Activated CD8-positive, alpha-beta memory T cell treated with anti-CD3 and anti-CD28 coated beads, Interleukin-2, amount 50 U/mL, for 48 hours (primary cell): ENCODE results near the gene SIRT5.

Source experiments
- DNase-seq: peaks from one replicate; pipeline ENCODE4 v3.0.0-alpha.2; 2020

SIRT5 gene

DNA sequence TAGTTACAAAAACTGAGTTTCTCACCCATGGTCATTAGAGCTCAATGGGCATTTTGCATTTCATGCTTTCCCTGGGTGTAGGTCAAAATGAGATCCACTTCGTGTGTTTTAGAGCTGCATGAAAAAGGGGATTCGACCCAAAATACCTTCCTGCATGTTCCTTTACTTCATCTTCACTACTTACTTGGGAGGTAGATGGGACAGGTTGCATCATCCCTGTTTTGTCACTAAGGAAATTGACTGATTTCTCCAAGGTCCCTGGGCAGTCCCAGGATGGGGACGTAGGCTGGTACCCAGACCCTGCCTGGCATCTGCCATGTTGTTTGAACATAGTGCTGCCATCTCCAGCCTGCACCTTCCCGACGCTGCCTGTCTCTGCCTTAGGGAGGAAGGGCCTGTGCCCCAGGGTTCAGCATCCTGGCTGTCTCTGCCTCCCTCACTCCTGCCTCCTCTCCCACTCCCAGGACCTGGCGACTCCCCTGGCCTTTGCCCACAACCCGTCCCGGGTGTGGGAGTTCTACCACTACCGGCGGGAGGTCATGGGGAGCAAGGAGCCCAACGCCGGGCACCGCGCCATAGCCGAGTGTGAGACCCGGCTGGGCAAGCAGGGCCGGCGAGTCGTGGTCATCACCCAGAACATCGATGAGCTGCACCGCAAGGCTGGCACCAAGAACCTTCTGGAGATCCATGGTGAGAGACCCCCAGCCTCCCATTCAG is 17.0 kb downstream of the SIRT5 start:
- DNase-seq, result no peak

DNA sequence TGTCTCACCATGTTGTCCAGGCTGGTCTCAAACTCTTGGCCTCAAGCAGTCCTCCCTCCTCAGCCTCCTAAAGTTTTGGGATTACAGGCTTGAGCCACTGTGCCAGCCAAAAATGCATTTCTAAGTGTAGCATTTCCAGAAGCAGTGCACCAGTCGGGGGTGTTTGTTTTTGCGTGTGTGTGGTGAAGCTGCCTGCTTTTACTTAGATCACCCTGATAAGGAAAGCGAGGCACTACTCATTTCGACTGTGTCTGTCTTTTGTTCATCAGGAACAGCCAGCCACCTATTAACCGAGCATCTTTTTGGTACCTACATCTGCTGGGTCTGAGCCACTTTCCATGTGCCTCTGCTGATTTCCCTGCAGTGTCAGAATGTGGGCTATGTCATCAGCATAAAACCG is 18.7 kb downstream of the SIRT5 start:
- no peak for DNase-seq

DNA sequence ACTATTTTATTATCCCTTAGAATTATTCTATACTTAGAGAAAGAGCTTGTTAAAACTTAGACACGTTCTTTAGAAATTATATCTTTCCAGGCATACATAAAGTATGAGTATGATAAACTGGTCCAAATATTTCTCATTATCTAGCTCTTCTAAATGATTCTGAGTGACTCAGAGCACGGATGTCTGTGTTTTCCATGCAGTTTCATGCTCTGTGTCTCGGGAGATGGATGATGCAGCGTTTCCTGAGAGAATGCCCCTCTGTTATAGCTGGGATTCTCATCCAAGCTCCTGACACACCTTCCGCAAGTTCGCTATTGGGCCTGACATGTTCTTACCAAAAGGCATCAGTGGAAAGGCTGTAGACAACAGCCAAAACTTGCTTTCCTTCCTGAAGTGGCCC is 19.3 kb downstream of the SIRT5 start:
- DNase-seq, result no peak

DNA sequence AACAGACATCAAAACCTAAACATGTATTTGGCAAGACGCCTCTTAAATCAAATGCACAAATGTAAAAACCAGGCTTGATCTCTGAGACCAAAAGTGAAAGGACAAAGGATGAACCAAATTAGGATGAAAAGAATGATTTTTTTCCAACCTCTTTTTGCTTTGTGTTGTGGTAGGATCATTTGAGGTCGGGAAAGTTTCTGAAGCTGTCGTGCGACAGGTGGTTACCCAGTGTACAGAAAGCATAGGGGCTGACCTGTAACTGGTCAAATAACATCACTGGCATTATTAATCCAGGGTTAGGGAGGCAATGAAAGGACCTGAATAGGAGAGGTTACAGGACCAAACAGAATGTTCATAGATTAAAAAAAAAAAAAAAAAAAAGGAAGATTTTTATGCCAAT is 22.7 kb downstream of the SIRT5 start:
- DNase-seq, result no peak

DNA sequence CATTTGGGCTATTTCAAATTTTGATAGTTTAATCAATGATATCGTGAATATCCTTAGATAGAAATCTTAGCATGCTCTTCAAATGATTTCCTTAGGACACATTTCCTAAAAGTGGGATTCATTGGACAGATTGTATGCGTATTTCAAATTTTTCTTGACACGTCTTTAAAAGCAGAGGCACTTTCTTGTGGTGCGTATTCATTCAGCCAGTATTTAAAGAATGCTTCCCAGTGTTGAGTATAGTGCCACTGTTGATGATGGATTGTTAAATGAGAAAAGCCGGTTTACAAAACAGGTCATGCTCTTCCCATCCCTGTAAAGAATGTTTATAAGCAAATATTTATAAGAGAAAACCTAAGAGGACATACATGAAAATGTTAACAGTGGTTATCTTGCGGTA is 25.6 kb downstream of the SIRT5 start:
- no peak for DNase-seq

DNA sequence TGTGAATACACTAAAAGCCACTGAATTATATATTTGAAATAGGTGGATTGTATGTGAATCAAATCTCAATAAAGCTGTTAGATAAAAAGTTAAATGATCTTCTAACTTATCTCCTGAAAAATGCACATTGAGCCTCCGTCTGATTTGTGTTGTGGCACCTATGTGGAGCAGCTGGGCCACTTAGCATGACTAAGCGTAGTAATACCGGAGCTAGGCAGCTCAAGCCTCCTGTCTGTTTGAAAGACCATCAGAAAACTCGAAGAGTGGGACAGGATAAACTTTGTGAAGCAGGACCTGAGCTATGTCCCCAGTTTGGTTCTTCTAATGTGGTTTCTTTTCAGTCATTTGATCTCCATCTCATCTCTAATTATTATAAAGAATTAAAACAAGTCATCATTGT is 29.7 kb downstream of the SIRT5 start:
- DNase-seq, result no peak

DNA sequence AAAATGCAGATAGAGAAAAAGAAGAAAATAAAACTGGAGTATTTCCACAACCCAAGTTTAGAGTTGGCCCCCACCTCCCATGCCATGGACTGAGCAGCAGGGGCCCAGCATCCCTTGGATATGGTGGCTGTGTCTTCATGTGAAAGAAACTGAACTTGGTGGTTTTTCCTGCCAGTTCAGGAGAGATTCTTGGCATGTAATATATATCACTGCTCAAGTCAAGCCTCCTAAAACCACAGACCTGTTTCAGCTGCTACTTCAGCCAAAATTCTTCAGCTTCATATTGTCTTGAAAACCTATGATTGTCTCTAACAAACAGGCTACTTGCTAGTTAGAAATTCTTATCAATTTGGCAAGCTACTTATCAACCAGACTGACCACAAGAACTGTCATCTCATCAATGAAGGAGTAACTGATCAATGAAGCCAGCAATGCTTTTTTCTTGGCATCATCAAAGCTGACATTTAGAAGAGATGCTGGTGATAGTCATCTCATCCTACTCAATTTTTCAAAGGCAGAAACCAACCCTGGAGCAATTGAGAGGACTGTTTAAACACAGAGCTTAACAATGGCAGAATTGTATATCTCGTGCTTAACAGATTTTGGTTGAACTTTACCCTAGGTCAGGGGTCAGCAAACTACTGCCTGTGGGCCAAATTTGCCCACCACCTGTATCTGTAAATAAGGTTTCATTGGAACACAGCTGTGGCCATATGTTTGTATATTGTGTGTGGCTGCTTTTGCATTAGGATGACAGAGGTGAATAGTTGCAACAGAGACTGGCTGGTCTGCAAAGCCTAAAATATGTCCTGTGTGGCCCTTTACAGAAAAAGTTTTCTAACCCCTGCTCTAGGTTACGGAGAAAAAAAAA is 30.4 kb downstream of the SIRT5 start:
- DNase-seq, result no peak

DNA sequence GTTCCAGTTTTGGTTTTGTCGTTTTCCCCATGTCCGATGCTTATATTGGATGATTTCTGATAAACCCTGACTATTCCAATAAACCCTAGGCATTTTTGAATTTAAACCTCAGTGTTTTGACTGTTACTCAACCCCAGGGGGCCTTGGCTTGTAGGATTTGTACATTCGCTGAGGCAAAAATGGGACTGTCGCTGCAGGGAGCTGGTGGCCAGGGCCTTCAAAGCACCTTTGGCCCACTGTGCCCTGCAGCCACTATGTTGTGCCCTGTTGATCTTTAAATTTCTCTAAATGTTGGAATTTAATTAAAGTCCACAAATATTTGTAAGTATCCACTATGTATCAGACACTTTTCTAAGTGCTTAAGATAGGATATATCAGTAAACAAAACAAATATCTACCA is 31.2 kb downstream of the SIRT5 start:
- DNase-seq, result no peak

DNA sequence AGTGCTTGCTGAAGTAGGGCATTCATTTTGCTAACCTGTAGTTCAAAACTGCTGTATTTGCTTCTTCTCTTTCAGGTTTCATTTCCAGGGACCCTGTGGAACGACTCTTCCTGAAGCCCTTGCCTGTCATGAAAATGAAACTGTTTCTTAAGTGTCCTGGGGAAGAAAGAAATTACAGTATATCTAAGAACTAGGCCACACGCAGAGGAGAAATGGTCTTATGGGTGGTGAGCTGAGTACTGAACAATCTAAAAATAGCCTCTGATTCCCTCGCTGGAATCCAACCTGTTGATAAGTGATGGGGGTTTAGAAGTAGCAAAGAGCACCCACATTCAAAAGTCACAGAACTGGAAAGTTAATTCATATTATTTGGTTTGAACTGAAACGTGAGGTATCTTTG is 37.3 kb downstream of the SIRT5 start:
- no peak for DNase-seq

DNA sequence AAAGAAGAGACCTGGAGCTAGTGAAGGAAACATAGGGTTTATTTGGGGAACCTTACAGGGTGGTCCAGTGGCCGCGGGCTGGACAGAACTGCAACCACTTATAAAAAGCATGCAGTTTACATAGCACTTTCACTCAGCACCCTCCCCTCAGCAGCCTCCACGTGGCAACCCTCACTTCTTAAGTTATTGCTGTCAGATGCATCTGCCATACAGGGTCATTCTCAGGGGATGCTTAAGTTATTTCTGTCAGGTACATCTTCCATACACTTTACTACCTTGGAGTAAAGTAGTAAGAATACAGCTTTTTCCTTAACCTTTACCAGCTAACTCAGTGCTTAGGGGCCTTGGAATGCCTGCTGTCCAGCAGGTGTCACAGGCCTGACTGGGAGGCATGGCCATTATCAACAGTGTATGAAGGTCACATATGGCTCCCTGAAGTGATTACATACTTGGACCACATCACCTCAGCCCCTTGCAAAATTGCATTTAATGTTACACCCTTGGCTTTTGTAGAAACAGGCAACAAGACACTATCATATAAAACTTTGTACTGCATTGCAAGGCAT is 38.7 kb downstream of the SIRT5 start:
- DNase-seq, result no peak

DNA sequence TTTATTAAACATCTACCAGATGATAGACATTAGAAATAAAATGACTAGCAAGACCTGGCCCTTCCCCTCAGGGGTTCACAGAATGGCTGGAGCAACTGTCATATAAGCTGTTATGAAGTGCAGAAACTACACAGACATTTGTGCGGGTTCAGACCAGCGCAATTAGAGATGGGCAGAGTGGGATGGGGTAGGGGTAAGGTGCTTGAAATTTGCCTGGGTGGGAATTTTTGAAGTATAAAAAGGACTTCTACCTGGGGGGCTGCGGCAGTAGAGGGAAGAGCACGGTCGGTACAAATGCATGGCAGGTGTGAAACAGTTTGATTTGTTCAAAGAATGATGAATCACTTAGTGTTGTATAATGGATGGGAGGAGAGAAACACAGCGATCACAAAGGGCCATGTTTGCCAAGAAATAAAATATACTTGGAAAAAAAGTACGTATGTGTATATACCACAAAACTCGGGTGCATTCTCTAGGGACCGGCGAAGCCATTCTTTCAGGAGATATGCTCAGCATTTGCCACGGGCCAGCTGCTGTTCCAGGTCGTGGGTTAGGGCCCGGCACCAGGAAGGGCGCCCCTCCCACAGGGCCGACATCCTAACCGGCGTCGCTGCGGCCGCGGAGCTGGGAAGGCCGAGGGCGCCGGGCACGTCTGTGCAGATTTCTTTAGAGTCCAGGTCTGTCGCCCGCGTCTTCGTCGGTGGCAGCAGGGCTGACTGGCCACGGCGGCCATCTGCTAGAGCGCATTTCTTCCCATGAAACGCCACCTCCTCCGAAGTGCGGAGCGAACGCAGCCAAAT is 39.9 kb downstream of the SIRT5 start:
- DNase-seq, result peak; percentile 77

DNA sequence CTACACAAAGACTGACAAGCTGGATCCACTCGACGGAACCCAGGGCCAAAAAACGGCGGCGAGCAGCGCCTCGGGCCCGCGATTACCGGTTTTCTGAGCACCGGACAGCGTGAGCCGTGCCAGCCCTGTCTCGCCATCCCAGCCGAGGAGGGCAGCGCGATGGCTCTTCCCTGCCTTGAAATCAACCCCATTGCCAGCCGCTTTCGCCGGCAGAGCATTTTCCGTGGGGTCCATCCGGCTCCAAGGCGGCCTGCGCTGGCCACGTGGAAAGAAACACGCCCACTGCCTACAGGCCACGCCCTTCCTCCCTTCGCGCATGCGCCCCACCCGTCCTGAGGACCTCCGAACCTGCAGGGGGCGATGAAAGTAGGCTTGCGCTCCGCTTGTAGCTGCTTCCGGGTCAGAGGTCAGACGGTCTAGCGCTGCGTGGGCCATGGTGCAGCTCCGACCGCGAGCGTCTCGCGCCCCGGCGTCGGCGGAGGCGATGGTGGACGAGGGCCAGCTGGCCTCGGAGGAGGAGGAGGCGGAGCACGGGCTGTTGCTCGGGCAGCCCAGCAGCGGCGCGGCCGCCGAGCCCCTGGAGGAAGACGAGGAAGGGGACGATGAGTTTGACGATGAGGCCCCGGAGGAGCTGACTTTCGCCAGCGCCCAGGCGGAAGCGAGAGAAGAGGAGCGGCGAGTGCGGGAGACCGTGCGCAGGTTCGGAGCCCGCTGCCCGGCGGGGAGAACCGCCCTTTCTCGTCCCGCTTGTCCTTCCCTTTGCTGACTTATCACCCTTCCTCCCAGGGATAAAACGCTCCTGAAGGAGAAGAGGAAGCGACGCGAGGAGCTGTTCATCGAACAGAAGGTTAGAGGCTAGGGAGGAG is 40.8 kb downstream of the SIRT5 start, which contains the start of gene NOL7:
Gene NOL7 (plus strand): TSS at position 410 of the 866 bp plus-strand sequence. CDS start 24 bp downstream, at position 434.
- DNase-seq, result peak; percentile 99

DNA sequence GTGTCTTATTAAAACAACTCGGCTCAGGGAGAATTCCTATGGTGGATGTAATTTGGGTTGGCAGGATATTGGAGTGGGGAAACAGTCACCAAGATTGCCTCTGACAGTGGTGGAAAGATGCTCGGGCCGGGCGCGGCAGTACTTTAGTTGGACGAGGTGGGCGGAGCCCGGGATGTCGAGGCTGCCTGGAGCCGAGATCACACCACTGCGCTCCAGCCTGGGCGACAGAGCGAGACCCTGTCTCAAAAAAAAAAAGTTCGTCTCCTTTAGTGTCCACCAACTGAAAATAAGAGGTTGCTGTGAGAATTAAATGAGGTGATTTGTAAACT is 41.4 kb downstream of the SIRT5 start:
- DNase-seq, result peak; percentile 77

DNA sequence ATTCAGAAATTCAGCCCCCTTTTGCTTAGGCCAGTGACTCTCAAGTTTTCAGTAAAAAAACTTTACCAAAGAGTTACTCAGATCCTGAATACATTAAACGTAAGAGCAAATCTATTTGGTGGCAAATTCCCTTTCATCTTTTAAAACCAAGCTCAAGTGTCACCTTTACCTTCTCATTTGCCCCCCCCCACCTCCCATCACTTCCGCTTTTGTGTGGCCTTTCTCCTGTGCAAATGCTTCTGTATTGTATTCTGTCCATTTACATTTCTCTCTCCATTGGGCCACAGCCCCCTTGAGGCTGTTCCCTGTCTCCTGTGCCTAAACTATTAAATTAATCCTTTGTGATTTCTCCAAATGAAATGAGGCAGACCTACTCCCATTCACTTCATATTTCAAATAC is 42.7 kb downstream of the SIRT5 start:
- no peak for DNase-seq

DNA sequence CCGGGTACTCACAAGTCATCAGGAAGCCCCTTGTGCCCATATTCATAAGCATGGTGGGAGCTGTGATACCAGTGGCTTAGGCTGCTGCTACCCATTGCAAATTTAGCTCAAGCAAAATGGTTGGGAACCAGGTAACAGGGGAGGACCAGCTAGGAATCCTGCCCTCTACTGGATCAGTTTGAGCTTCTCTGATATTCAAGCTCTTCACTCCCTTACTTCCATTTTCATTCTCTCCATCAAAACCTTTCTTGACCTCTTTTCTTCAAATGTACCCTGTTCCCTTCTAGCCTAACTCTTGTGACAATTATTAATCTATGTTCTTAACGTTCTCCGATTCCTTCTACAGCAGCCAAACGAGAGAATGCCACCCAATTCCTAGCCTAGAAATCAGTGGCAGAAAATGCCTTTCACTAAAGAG is 50.5 kb downstream of the SIRT5 start:
- no peak for DNase-seq

DNA sequence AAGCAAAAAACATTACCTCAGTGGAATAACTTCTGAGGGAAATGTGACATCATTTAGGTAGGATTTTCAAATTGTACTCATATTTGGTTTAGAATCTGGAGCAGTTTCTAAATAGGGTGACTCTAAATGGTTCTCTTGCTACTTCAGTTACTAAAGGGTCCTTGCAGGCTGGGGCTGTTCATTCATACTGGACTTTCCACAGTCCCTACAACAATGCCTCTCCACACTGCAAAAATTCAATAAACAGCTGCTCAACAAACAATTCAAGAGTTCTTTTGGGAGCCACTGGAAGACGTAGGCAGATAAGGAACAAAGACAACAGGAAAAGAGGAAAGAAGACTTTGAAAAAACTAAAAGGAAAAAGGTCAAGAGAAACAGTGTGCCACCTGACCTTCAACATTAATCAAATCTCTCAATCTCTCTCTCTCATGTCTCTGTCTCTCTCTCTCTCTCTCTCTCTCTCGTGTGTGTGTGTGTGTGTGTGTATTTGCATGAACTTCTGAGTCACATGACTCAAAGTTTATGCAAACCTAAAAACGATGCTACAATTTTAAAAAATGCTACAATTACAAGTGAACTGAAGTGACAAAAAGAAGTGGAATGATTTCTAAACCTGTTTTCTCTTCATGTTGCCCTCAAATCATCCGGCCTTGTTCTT is 55.2 kb downstream of the SIRT5 start:
- DNase-seq, result no peak

DNA sequence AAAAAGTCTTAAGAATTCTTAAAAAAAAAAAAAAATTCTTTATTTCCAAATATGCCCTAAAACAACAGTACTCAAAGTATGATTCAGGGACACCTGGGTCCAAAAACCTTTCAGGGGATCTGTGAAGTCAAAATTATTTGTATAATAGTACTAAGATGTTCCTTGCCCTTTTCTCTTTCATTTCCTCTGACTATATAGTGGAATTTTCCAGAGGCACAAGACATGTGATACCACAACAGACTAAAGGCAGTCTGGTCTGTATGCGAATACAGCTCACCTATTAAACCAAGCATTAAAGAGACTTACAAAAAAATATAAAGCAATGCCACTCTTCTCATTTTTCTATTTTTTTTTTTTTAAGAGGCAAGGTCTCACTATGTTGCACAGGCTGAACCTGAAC is 56.1 kb downstream of the SIRT5 start:
- DNase-seq, result no peak

DNA sequence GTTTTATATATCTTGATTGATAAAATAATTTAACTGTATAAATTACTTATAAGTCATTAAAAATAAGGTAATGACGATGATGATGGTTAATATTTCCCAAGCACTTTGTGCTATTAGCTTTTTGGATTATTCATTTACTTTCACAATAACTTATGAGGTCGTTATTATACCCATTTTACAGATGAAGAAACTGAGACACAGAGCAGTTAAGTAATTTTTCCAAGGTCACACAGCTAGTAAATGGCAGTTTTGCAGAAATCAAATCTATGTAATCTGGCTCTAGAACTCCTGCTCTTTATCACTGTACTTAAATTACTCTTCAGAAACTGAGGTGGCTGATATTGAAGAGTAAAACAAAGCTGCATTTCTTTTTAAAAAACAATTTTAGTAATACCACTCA is 58.9 kb downstream of the SIRT5 start:
- no peak for DNase-seq

DNA sequence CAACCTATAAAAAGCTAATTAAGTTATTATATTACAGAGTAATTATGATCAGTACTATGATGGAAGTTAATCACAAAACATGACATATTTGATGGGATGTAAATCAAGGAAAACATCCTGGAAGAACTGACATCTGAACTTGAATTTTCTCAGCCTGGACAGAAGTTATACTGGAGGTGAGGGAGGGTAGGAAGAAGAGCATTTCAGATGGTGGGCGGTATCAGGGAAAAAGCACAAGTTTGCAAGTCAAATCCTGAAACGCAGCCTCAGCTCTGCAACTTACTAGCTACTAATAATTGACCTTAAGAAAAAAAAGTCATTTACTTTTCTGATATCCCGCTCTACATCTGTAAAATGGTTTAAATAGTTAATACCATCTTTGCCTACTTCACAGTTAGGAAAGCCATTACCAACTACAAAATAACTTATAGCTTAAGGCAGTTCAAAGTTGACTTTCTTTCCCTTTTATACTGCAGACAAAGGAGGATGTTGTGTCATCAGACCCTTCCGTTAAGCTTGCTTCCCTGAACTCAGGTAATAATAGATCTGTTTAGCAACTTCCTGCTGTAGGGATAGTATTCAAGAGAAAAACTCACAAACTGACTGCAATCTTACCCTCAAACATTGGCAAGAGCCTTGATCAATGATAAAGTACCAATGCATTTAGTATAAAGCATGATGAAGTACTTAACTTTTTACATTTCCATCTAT is 61.7 kb downstream of the SIRT5 start:
- DNase-seq, result no peak

DNA sequence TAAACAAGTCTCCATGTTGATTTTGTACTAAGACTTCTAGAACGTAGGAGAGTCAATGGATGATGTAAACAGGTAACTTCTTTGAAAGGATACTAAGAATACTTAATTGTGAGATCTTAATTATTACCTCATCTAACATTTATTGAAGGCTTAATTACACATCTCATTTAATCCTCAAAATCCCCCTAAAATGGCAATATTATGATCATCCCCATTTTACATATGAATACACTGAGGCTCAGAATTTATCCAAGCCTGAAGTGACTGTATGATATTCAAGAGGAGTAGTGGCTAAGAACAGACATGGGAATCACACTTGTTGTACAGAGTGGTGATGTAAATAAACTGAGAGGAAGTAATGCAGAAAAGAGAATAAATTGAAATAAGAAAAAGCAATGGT is 63.6 kb downstream of the SIRT5 start:
- DNase-seq, result no peak

DNA sequence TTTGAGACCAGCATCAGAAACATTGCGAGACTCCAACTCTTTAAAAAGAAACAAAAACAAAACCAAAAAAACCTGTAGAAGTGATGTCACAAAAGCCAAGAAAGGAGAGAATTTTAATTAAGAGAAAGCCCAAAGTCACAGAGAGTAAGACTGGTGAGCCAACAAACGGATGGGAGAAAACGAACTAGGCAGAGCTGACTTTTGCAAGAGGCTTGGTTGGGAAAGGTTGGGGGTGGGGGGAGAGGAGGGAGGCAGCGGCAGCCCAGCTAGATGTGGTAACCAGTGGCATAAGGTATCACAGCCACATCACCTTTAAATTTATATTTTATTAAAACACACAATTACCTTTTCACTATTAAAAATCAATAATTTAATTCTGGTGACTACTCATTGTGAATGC is 64.2 kb downstream of the SIRT5 start:
- DNase-seq, result no peak
